GM23338 (cell line): Measurements from ENCODE around the gene C2CD4D. TPM values are rescaled to one million over a fixed set of nuclear protein-coding genes. Genes with fewer than 3 reads are reported as not detected.

Source experiments
- ATAC-seq: fragments of 200-7000 bp; cut with Tn5 transposase; 3 replicates; pipeline ENCODE4 v1.9.1; 2020
- DNase-seq: peaks from one replicate; pipeline ENCODE4 v3.0.0-alpha.2; 2015; ENCODE audit warnings: low spot score
- H2AFZ ChIP-seq: fragments of 200-600 bp; sonication (generic); 2 replicates; pipeline ENCODE4 v1.8.0; 2016; ENCODE audit warnings: antibody characterized with exemption, mild to moderate bottlenecking, moderate library complexity
- H3F3A ChIP-seq: fragments of 200-600 bp; sonication (generic); replicated peaks from 2 replicates; pipeline ENCODE4 v1.8.0; 2017; ENCODE audit warnings: antibody characterized with exemption, mixed run types, low read depth
- H3K27ac ChIP-seq: fragments of 200-600 bp; sonication (generic); 2 replicates; pipeline ENCODE4 v1.6.1; 2016; ENCODE audit warnings: low read depth
- H3K27me3 ChIP-seq: fragments of 200-600 bp; sonication (generic); 2 replicates; pipeline ENCODE4 v1.8.0; 2016; ENCODE audit warnings: mild to moderate bottlenecking, mixed run types, moderate library complexity; ENCODE audit not compliant: insufficient read depth
- H3K36me3 ChIP-seq: fragments of 200-600 bp; sonication (generic); 2 replicates; pipeline ENCODE4 v1.8.0; 2016; ENCODE audit warnings: mild to moderate bottlenecking; ENCODE audit not compliant: insufficient read depth
- H3K4me1 ChIP-seq: fragments of 200-600 bp; sonication (generic); 2 replicates; pipeline ENCODE4 v1.8.0; 2016; ENCODE audit warnings: mild to moderate bottlenecking, moderate library complexity; ENCODE audit not compliant: insufficient read depth
- H3K4me2 ChIP-seq: fragments of 200-600 bp; sonication (generic); 2 replicates; pipeline ENCODE4 v1.7.1; 2017; ENCODE audit warnings: mixed run types
- H3K4me3 ChIP-seq: fragments of 200-600 bp; sonication (generic); 2 replicates; pipeline ENCODE4 v1.6.1; 2016; ENCODE audit warnings: mixed run types
- H3K79me2 ChIP-seq: fragments of 200-600 bp; sonication (generic); replicated peaks from 2 replicates; pipeline ENCODE4 v1.8.0; 2017; ENCODE audit warnings: mild to moderate bottlenecking; ENCODE audit not compliant: insufficient read depth
- H3K9me2 ChIP-seq: fragments of 200-600 bp; sonication (generic); 2 replicates; pipeline ENCODE4 v1.8.0; 2017; ENCODE audit not compliant: insufficient read depth
- H4K20me1 ChIP-seq: fragments of 200-600 bp; sonication (generic); replicated peaks from 2 replicates; pipeline ENCODE4 v1.8.0; 2017; ENCODE audit warnings: mild to moderate bottlenecking; ENCODE audit not compliant: insufficient read depth
- H3K27ac Mint-ChIP-seq: 2 replicates; pipeline ENCODE4 v1.8.0; 2020; ENCODE audit warnings: inconsistent platforms, mild to moderate bottlenecking, moderate library complexity, mixed read lengths
- H3K27me3 Mint-ChIP-seq: 3 replicates; pipeline ENCODE4 v1.8.0; 2022; ENCODE audit warnings: low read depth, mild to moderate bottlenecking, moderate library complexity, mixed read lengths, inconsistent platforms; ENCODE audit not compliant: insufficient read depth, poor library complexity
- H3K36me3 Mint-ChIP-seq: 3 replicates; pipeline ENCODE4 v1.8.0; 2021; ENCODE audit warnings: low read depth, mild to moderate bottlenecking, inconsistent platforms, moderate library complexity, mixed read lengths
- H3K4me1 Mint-ChIP-seq: 3 replicates; pipeline ENCODE4 v1.8.0; 2020; ENCODE audit warnings: mild to moderate bottlenecking, inconsistent platforms, mixed read lengths
- H3K4me3 Mint-ChIP-seq: 3 replicates; pipeline ENCODE4 v1.8.0; 2021; ENCODE audit warnings: moderate library complexity, mild to moderate bottlenecking, inconsistent platforms, mixed read lengths
- H3K9me3 Mint-ChIP-seq: 3 replicates; pipeline ENCODE4 v1.8.0; 2020; ENCODE audit warnings: moderate library complexity, mild to moderate bottlenecking, inconsistent platforms, mixed read lengths
- CREB1 ChIP-seq: fragments of 250-450 bp; sonication (Bioruptor Pico); IDR thresholded peaks from 2 replicates; pipeline ENCODE4 v1.5.0; 2020; ENCODE audit warnings: low read depth, mild to moderate bottlenecking, moderate library complexity
- CTCF ChIP-seq, 2 experiments: fragments of 200-600 bp in 1 of 2; sonication (generic) in 1 of 2; conservative IDR thresholded peaks; 2 replicates each; pipeline versions ENCODE4 v1.5.1 to v1.6.1; 2016 to 2017; ENCODE audit warnings: antibody characterized with exemption in 2 of 2, low read depth in 2 of 2, mild to moderate bottlenecking in 2 of 2, moderate library complexity in 1 of 2
- ETS1 ChIP-seq: IDR thresholded peaks from 2 replicates; pipeline ENCODE4 v1.6.1; 2016; ENCODE audit warnings: antibody characterized with exemption
- EZH2 ChIP-seq: fragments of 200-600 bp; sonication (generic); IDR thresholded peaks from one replicate; pipeline ENCODE4 v1.8.0; 2017; ENCODE audit warnings: antibody characterized with exemption, mild to moderate bottlenecking, low read depth; ENCODE audit not compliant: unreplicated experiment
- EZH2phosphoT487 ChIP-seq: fragments of 200-600 bp; sonication (generic); IDR thresholded peaks from one replicate; pipeline ENCODE4 v1.8.1; 2018; ENCODE audit warnings: antibody characterized with exemption; ENCODE audit not compliant: unreplicated experiment
- JUNB ChIP-seq: IDR thresholded peaks from one replicate; pipeline ENCODE4 v1.6.1; 2016; ENCODE audit warnings: antibody characterized with exemption; ENCODE audit not compliant: unreplicated experiment
- NANOG ChIP-seq: IDR thresholded peaks from 2 replicates; pipeline ENCODE4 v1.6.1; 2016; ENCODE audit warnings: antibody characterized with exemption, borderline replicate concordance
- POLR2AphosphoS5 ChIP-seq: IDR thresholded peaks from 2 replicates; pipeline ENCODE4 v1.6.1; 2016; ENCODE audit warnings: antibody characterized with exemption, low read depth
- REST ChIP-seq: IDR thresholded peaks from one replicate; pipeline ENCODE4 v1.6.1; 2018; ENCODE audit warnings: antibody characterized with exemption; ENCODE audit not compliant: unreplicated experiment
- STAT1 ChIP-seq: IDR thresholded peaks from one replicate; pipeline ENCODE4 v1.6.1; 2016; ENCODE audit warnings: antibody characterized with exemption; ENCODE audit not compliant: unreplicated experiment
- ZNF114 ChIP-seq: fragments of 250-450 bp; sonication (Bioruptor Pico); IDR thresholded peaks from 2 replicates; pipeline ENCODE4 v1.5.0; 2020; ENCODE audit warnings: mild to moderate bottlenecking, moderate library complexity
- ZNF331 ChIP-seq: fragments of 250-450 bp; sonication (Bioruptor Pico); IDR thresholded peaks from 2 replicates; pipeline ENCODE4 v1.5.0; 2020; ENCODE audit warnings: low read depth, mild to moderate bottlenecking, moderate library complexity
- ZNF462 ChIP-seq: fragments of 250-450 bp; sonication (Bioruptor Pico); IDR thresholded peaks from 2 replicates; pipeline ENCODE4 v1.5.0; 2020; ENCODE audit warnings: mild to moderate bottlenecking, moderate library complexity
- polyA plus RNA-seq: library from polyadenylated mRNA; unstranded; fragments of >200 nt; fragmentation: Nextera tagmentation; extraction: Ambion mirVana; gene quantifications from 2 replicates; pipeline ENCODE4 v1.2.1, GENCODE V29; 2016
- total RNA-seq: library from RNA; depleted of rRNA; stranded (reverse); fragments of >200 nt; shearing (Covaris generic); gene quantifications from 2 replicates; pipeline ENCODE4 v1.2.3, GENCODE V29; 2014

The C2CD4D gene
- total and polyA plus RNA-seq, 2 experiments from 2014 or later = 0.35 to 0.82 TPM

- H2AFZ ChIP-seq = no peak overlapping the region
- no peak for TF ChIP-seq ETS1
- no peak for TF ChIP-seq ZNF331
- TF ChIP-seq REST = no peak
- TF ChIP-seq EZH2phosphoT487 = no peak
- TF ChIP-seq POLR2AphosphoS5 = no peak
- TF ChIP-seq STAT1 = no peak
- no peak for TF ChIP-seq CREB1
- TF ChIP-seq ZNF114 (CRISPR knock-in tag) = no peak
- no peak for TF ChIP-seq CTCF (conservative IDR thresholded peaks at IDR 0.05; ENCODE audit: low read depth in 2 of 2)
- no peak for TF ChIP-seq JUNB
- TF ChIP-seq EZH2 = no peak
- no peak for TF ChIP-seq ZNF462 (CRISPR knock-in tag)
- no peak for TF ChIP-seq NANOG
- peaks cover 8% of the 10 kb centered on the region for H3K27me3 Mint-ChIP-seq
Observed at GRCh38 chr1:151867765-151868411, 28.3 kb upstream of the C2CD4D start.

More at GRCh38 chr1:151867765-151868411, 28.3 kb upstream of the C2CD4D start:
- ATAC-seq (no peak), DNase-seq (no peak)
- Mint-ChIP-seq H3K9me3 (no peaks in the 10 kb centered on the region), H3K4me3 (no peak overlapping the region), H3K27ac (no peak overlapping the region), H3K4me1 (peaks cover 9% of the 10 kb centered on the region), H3K36me3 (no peaks in the 10 kb centered on the region)
- H4K20me1 ChIP-seq = peaks cover 4% of the 10 kb centered on the region; the same call in 1 of the 2 replicates
- H3F3A ChIP-seq = no peaks in the 10 kb centered on the region
- no peak overlapping the region for H3K4me3 ChIP-seq
- peaks cover 29% of the 10 kb centered on the region for H3K27me3 ChIP-seq
- H3K27ac ChIP-seq = no peak overlapping the region
- H3K9me2 ChIP-seq = no peaks in the 10 kb centered on the region
- no peaks in the 10 kb centered on the region for H3K4me1 ChIP-seq
- no peak overlapping the region for H3K4me2 ChIP-seq
- no peaks in the 10 kb centered on the region for H3K79me2 ChIP-seq
- no peaks in the 10 kb centered on the region for H3K36me3 ChIP-seq
